HepG2 (cell line): ENCODE measurements around the gene TGM6. TPM values are rescaled to one million over a fixed set of nuclear protein-coding genes. Genes with fewer than 3 reads are reported as not detected.

Source experiments
- ATAC-seq: fragments of 200-7000 bp; cut with Tn5 transposase; 3 replicates; pipeline ENCODE4 v1.9.1; 2020; ENCODE audit warnings: mild to moderate bottlenecking, moderate library complexity
- BruUV-seq: library from RNA; stranded (reverse); fragments of 400-500 nt; replicated peaks from 2 replicates; lab custom pipeline; 2021; lab: Mats Ljungman, UMichigan
- CTCF ChIA-PET: fragments of 300-600 bp; formaldehyde crosslinking; extraction: SDS; loops from one replicate; lab custom pipeline; 2021; ENCODE audit warnings: low total read pairs, inconsistent platforms, low intra/inter-chr PET ratio; lab: Yijun Ruan, JAX
- POLR2A ChIA-PET: fragments of 350-600 bp; sonication (Branson Sonifier 250); formaldehyde crosslinking; loops from one replicate; lab custom pipeline; 2020; ENCODE audit warnings: antibody characterized with exemption, inconsistent platforms; lab: Yijun Ruan, JAX
- DNase-seq: peaks from one replicate; pipeline ENCODE4 v3.0.0-alpha.2; 2015; ENCODE audit warnings: low spot score
- FAIRE-seq: peaks from 3 replicates; lab custom pipeline; 2011; peaks lifted over from hg19 to GRCh38; lab: Jason Lieb, UNC
- H2AFZ ChIP-seq: one replicate; pipeline ENCODE4 v1.6.1; 2011; ENCODE audit warnings: low read length, inconsistent platforms
- H3K27ac ChIP-seq: fragments of 300-600 bp; 3 replicates; pipeline ENCODE4 v1.8.0; 2011; ENCODE audit warnings: mixed run types, mild to moderate bottlenecking, mixed read lengths, low read length, inconsistent platforms; ENCODE audit not compliant: insufficient read depth; ENCODE audit errors: extremely low read length
- H3K27me3 ChIP-seq, 2 experiments: fragments of 200-600 bp in 1 of 2; 2 replicates in 1 of 2; 3 replicates in 1 of 2; pipeline versions ENCODE4 v1.6.0 to v1.8.0; 2011; ENCODE audit warnings: low read length in 2 of 2, mild to moderate bottlenecking in 2 of 2, moderate library complexity in 2 of 2, inconsistent platforms in 1 of 2; ENCODE audit not compliant: insufficient read depth in 2 of 2, control insufficient read depth in 1 of 2
- H3K36me3 ChIP-seq, 2 experiments: fragments of 200-600 bp in 1 of 2; replicated peaks in 1 of 2; 2 replicates in 1 of 2; 3 replicates in 1 of 2; pipeline versions ENCODE4 v1.5.1 to v1.8.0; 2011; ENCODE audit warnings: low read length in 2 of 2, inconsistent platforms in 1 of 2; ENCODE audit not compliant: insufficient read depth in 2 of 2, control insufficient read depth in 1 of 2
- H3K4me1 ChIP-seq: 2 replicates; pipeline ENCODE4 v1.5.1; 2012; ENCODE audit warnings: low read length, inconsistent platforms; ENCODE audit not compliant: insufficient read depth
- H3K4me2 ChIP-seq: 2 replicates; pipeline ENCODE4 v1.6.0; 2011; ENCODE audit warnings: low read depth, low read length, inconsistent platforms
- H3K4me3 ChIP-seq, 3 experiments: fragments of 200-600 bp in 1 of 3; sonication (generic), shearing (Covaris generic) in 1 of 3; replicated peaks in 1 of 3; 2 replicates each; pipeline ENCODE4 v1.5.1; 2011 to 2016; ENCODE audit warnings: low read length in 3 of 3, inconsistent platforms in 2 of 3, low read depth in 2 of 3, mild to moderate bottlenecking in 2 of 3, control low read depth in 1 of 3, mixed read lengths in 1 of 3; ENCODE audit not compliant: insufficient read depth in 1 of 3
- H3K79me2 ChIP-seq: one replicate; pipeline ENCODE4 v1.6.1; 2011; ENCODE audit warnings: low read length, inconsistent platforms; ENCODE audit not compliant: insufficient read depth
- H3K9ac ChIP-seq: 2 replicates; pipeline ENCODE4 v1.6.0; 2011; ENCODE audit warnings: mild to moderate bottlenecking, low read depth, low read length, inconsistent platforms; ENCODE audit not compliant: insufficient read depth
- H3K9me3 ChIP-seq: 2 replicates; pipeline ENCODE4 v1.5.1; 2012; ENCODE audit warnings: mild to moderate bottlenecking, low read length
- H4K20me1 ChIP-seq: 2 replicates; pipeline ENCODE4 v1.6.0; 2011; ENCODE audit warnings: inconsistent platforms, mild to moderate bottlenecking, low read length, moderate library complexity; ENCODE audit not compliant: insufficient read depth
- BRF2 ChIP-seq: sonication (generic); formaldehyde crosslinking; IDR thresholded peaks from 2 replicates; pipeline ENCODE4 v1.8.1; 2022; ENCODE audit warnings: mild to moderate bottlenecking, missing genetic modification reagents
- DMAP1 ChIP-seq: IDR thresholded peaks from 2 replicates; pipeline ENCODE4 v1.6.1; 2016
- GATAD1 ChIP-seq: IDR thresholded peaks from 2 replicates; pipeline ENCODE4 v1.6.1; 2016; ENCODE audit warnings: missing genetic modification reagents, missing compliant biosample characterization
- HHEX ChIP-seq: IDR thresholded peaks from 2 replicates; pipeline ENCODE4 v1.6.1; 2016; ENCODE audit warnings: control low read depth
- KDM1A ChIP-seq: IDR thresholded peaks from 2 replicates; pipeline ENCODE4 v1.6.1; 2016; ENCODE audit warnings: missing compliant biosample characterization
- RAD51 ChIP-seq: fragments of 450-650 bp; IDR thresholded peaks from 2 replicates; pipeline ENCODE4 v1.6.1; 2016; ENCODE audit warnings: borderline replicate concordance
- RELA ChIP-seq: sonication (generic); formaldehyde crosslinking; IDR thresholded peaks from 2 replicates; pipeline ENCODE4 v1.4.0; 2020; ENCODE audit warnings: missing genetic modification reagents
- SIN3A ChIP-seq: IDR thresholded peaks from 2 replicates; pipeline ENCODE4 v1.6.1; 2011; ENCODE audit warnings: low read depth, mild to moderate bottlenecking, control low read depth, low read length, borderline replicate concordance
- ZNF136 ChIP-seq: sonication (generic); formaldehyde crosslinking; IDR thresholded peaks from 2 replicates; pipeline ENCODE4 v1.8.1; 2022; ENCODE audit warnings: low read depth, mild to moderate bottlenecking, moderate library complexity, missing genetic modification reagents
- ZNF263 ChIP-seq: sonication (generic); formaldehyde crosslinking; IDR thresholded peaks from 2 replicates; pipeline ENCODE4 v1.4.0; 2020; ENCODE audit warnings: missing genetic modification reagents
- ZNF501 ChIP-seq: sonication (generic); formaldehyde crosslinking; IDR thresholded peaks from 2 replicates; pipeline ENCODE4 v1.5.1; 2020; ENCODE audit warnings: mild to moderate bottlenecking, moderate library complexity, missing genetic modification reagents
- ZNF563 ChIP-seq: sonication (generic); formaldehyde crosslinking; IDR thresholded peaks from 2 replicates; pipeline ENCODE4 v1.8.0; 2022; ENCODE audit warnings: mild to moderate bottlenecking, moderate library complexity, missing genetic modification reagents
- ZNF660 ChIP-seq: sonication (generic); formaldehyde crosslinking; IDR thresholded peaks from 2 replicates; pipeline ENCODE4 v1.5.1; 2020; ENCODE audit warnings: mild to moderate bottlenecking, low read depth, missing genetic modification reagents, borderline replicate concordance
- ZSCAN25 ChIP-seq: sonication (generic); formaldehyde crosslinking; IDR thresholded peaks from 2 replicates; pipeline ENCODE4 v1.8.0; 2022; ENCODE audit warnings: mild to moderate bottlenecking, missing genetic modification reagents
- ZSCAN29 ChIP-seq: sonication (generic); formaldehyde crosslinking; conservative IDR thresholded peaks from 2 replicates; pipeline ENCODE4 v1.4.0; 2020; ENCODE audit warnings: mild to moderate bottlenecking, missing genetic modification reagents
- WGBS: methylation state at CpG from one replicate; pipeline ENCODE4 v1.1.6; 2017; ENCODE audit warnings: low lambda C conversion rate; 5-methylcytosine and 5-hydroxymethylcytosine counted together
- in situ Hi-C: cut with HindIII; loops from 2 replicates; pipeline ENCODE4 v1.10.0; 2017; ENCODE audit warnings: low pct_unique_long_range_greater_than_20kb; ENCODE audit not compliant: extremely low pct_ligation_motif_present
- intact Hi-C: fragments of 100-400 bp; cut with micrococcal nuclease; formaldehyde crosslinking; loops from one replicate; pipeline ENCODE4 v1.10.0; 2022; ENCODE audit not compliant: unreplicated experiment
- polyA plus RNA-seq, 8 experiments: library from polyadenylated mRNA; depleted of rRNA in 3 of 8; stranded (reverse) in 7 of 8; unstranded in 1 of 8; fragments of >200 nt; fragmentation: Illumina TruSeq in 4 of 8; extraction: Trizol in 4 of 8; gene quantifications; 2 replicates each; pipeline versions ENCODE4 v1.2.1 to v1.2.3, GENCODE V29; 2011 to 2016; ENCODE audit warnings: low read depth in 4 of 8, missing spikeins in 1 of 8, mixed read lengths in 1 of 8; ENCODE audit not compliant: insufficient read depth in 1 of 8
- total RNA-seq, 5 experiments: library from RNA; depleted of rRNA; stranded (reverse); fragments of >200 nt; fragmentation: Illumina TruSeq; extraction: Trizol; gene quantifications; 2 replicates each; pipeline ENCODE4 v1.2.3, GENCODE V29; 2016; ENCODE audit warnings: low read depth in 1 of 5
- TF ChIP-seq, protein P1 (sequence below): sonication (generic); formaldehyde crosslinking; IDR thresholded peaks from 2 replicates; pipeline ENCODE4 v1.9.0; 2021; ENCODE audit warnings: missing genetic modification reagents, borderline replicate concordance
- TF ChIP-seq, protein P2 (sequence below): sonication (generic); formaldehyde crosslinking; IDR thresholded peaks from 2 replicates; pipeline ENCODE4 v1.4.0; 2020; ENCODE audit warnings: missing genetic modification reagents

The TGM6 gene
- total and polyA plus RNA-seq, 2 of the 13 experiments (the other 11 are each of a cell fraction or from before 2014, with no cell fraction given): not detected

GRCh38 chr20:2397091-2397490 is 16.4 kb downstream of the TGM6 start:
- 18% methylated on average over 8 of the region's 8 CpGs for WGBS
- Histone ChIP-seq H3K9ac (no peak overlapping the region), H3K27ac (no peak overlapping the region), H3K4me3 (no peak overlapping the region), H3K79me2 (no peaks in the 10 kb centered on the region), H3K9me3 (no peaks in the 10 kb centered on the region), H3K4me1 (no peaks in the 10 kb centered on the region), H3K27me3 (peaks cover 14 to 39% of the 10 kb centered on the region in 2 experiments; a peak in 4 of 5 replicates), H3K4me2 (no peak overlapping the region), H4K20me1 (no peaks in the 10 kb centered on the region), H3K36me3 (no peaks in the 10 kb centered on the region), H2AFZ (no peak overlapping the region)
- in situ Hi-C loops (no loop called here), intact Hi-C loops (no loop called here)
- no peak for TF ChIP-seq GATAD1 (CRISPR knock-in tag)
- no peak for TF ChIP-seq KDM1A (CRISPR knock-in tag)
- no peak for TF ChIP-seq ZNF660 (CRISPR knock-in tag)
- TF ChIP-seq RAD51: no peak
- TF ChIP-seq ZSCAN29 (CRISPR knock-in tag): no peak
- no peak for TF ChIP-seq ZNF501 (CRISPR knock-in tag)
- TF ChIP-seq ZNF136 (CRISPR knock-in tag): no peak
- no peak for TF ChIP-seq ZNF563
- TF ChIP-seq RELA (CRISPR knock-in tag): no peak
- no peak for TF ChIP-seq BRF2 (CRISPR knock-in tag)
- no peak for TF ChIP-seq ZNF263 (CRISPR knock-in tag)
- no peak for TF ChIP-seq HHEX
- no peak for TF ChIP-seq ZSCAN25 (CRISPR knock-in tag)
- no peak for TF ChIP-seq DMAP1 (CRISPR knock-in tag)
- TF ChIP-seq, protein P1, sequence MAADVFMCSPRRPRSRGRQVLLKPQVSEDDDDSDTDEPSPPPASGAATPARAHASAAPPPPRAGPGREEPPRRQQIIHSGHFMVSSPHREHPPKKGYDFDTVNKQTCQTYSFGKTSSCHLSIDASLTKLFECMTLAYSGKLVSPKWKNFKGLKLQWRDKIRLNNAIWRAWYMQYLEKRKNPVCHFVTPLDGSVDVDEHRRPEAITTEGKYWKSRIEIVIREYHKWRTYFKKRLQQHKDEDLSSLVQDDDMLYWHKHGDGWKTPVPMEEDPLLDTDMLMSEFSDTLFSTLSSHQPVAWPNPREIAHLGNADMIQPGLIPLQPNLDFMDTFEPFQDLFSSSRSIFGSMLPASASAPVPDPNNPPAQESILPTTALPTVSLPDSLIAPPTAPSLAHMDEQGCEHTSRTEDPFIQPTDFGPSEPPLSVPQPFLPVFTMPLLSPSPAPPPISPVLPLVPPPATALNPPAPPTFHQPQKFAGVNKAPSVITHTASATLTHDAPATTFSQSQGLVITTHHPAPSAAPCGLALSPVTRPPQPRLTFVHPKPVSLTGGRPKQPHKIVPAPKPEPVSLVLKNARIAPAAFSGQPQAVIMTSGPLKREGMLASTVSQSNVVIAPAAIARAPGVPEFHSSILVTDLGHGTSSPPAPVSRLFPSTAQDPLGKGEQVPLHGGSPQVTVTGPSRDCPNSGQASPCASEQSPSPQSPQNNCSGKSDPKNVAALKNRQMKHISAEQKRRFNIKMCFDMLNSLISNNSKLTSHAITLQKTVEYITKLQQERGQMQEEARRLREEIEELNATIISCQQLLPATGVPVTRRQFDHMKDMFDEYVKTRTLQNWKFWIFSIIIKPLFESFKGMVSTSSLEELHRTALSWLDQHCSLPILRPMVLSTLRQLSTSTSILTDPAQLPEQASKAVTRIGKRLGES (CRISPR knock-in tag): no peak
- no peak for TF ChIP-seq SIN3A
- TF ChIP-seq, protein P2, sequence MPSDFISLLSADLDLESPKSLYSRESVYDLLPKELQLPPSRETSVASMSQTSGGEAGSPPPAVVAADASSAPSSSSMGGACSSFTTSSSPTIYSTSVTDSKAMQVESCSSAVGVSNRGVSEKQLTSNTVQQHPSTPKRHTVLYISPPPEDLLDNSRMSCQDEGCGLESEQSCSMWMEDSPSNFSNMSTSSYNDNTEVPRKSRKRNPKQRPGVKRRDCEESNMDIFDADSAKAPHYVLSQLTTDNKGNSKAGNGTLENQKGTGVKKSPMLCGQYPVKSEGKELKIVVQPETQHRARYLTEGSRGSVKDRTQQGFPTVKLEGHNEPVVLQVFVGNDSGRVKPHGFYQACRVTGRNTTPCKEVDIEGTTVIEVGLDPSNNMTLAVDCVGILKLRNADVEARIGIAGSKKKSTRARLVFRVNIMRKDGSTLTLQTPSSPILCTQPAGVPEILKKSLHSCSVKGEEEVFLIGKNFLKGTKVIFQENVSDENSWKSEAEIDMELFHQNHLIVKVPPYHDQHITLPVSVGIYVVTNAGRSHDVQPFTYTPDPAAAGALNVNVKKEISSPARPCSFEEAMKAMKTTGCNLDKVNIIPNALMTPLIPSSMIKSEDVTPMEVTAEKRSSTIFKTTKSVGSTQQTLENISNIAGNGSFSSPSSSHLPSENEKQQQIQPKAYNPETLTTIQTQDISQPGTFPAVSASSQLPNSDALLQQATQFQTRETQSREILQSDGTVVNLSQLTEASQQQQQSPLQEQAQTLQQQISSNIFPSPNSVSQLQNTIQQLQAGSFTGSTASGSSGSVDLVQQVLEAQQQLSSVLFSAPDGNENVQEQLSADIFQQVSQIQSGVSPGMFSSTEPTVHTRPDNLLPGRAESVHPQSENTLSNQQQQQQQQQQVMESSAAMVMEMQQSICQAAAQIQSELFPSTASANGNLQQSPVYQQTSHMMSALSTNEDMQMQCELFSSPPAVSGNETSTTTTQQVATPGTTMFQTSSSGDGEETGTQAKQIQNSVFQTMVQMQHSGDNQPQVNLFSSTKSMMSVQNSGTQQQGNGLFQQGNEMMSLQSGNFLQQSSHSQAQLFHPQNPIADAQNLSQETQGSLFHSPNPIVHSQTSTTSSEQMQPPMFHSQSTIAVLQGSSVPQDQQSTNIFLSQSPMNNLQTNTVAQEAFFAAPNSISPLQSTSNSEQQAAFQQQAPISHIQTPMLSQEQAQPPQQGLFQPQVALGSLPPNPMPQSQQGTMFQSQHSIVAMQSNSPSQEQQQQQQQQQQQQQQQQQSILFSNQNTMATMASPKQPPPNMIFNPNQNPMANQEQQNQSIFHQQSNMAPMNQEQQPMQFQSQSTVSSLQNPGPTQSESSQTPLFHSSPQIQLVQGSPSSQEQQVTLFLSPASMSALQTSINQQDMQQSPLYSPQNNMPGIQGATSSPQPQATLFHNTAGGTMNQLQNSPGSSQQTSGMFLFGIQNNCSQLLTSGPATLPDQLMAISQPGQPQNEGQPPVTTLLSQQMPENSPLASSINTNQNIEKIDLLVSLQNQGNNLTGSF: no peak
- no peak for ATAC-seq
- no peak for FAIRE-seq
- DNase-seq: no peak
- ChIA-PET POLR2A (no interaction called here), CTCF (no interaction called here)
- BruUV-seq: no TSS peak
